ENCODE measurements around the gene BOLA1. TPM values are rescaled to one million over a fixed set of nuclear protein-coding genes. Genes with fewer than 3 reads are reported as not detected.
"Not testable (repeated sequence)": the region's sequence is repeated elsewhere in the genome, so short reads cannot be mapped to it uniquely, and the experiment has no call there.

The BOLA1 gene
- total and polyA plus RNA-seq, 2 of the 13 experiments (the other 11 are each of a cell fraction or from before 2014, with no cell fraction given): 3.2 to 4.2 TPM

- TF ChIP-seq ZNF737 (CRISPR knock-in tag; IDR thresholded peaks at IDR 0.05; ENCODE audit: borderline replicate concordance) (no peak), KLF16 (CRISPR knock-in tag; IDR thresholded peaks at IDR 0.05) (0 out of 4 replicates have a peak, but pooled peaks of 1 of the 2 experiments have one; percentile 64), PHF21A (CRISPR knock-in tag; IDR thresholded peaks at IDR 0.05) (no peak; the same call in 1 of the 2 replicates), HNRNPH1 (optimal IDR thresholded peaks at IDR 0.05; ENCODE audit: low read depth, low read length) (no peak), ZNF292 (CRISPR knock-in tag; IDR thresholded peaks at IDR 0.05; ENCODE audit: borderline replicate concordance, low read depth) (no peak)
These were observed 13.8 kb upstream of the BOLA1 start (continued) for GRCh38 chr1:149885339-149886120.

DNA sequence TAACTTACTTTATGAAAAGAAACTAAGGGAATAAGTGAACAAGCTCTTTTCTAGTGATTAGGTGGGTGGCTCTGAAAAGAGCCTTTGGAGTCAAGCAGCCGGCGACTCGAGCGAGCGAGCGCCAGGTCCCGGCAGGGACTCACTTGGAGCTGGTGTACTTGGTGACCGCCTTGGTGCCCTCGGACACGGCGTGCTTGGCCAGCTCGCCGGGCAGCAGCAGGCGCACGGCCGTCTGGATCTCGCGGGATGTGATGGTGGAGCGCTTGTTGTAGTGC lies 13.3 kb upstream of the BOLA1 start:
- H3K79me2 ChIP-seq (ENCODE audit: insufficient read depth, low read length); DNase-seq (ENCODE audit: low spot score); H3K27me3 ChIP-seq (ENCODE audit: control insufficient read depth in 1 of 2, insufficient read depth in 2 of 2, low read length in 2 of 2); CTCF ChIA-PET (ENCODE audit: low intra/inter-chr PET ratio, low total read pairs); H4K20me1 ChIP-seq (ENCODE audit: insufficient read depth, low read length); in situ Hi-C loops (cut with HindIII; ENCODE audit: extremely low pct_ligation_motif_present, low pct_unique_long_range_greater_than_20kb); FAIRE-seq; H3K36me3 ChIP-seq (replicated peaks in 1 of 2; ENCODE audit: control insufficient read depth in 1 of 2, insufficient read depth in 2 of 2, low read length in 2 of 2); H2AFZ ChIP-seq (ENCODE audit: low read length); intact Hi-C loops (cut with micrococcal nuclease; ENCODE audit: unreplicated experiment); H3K9me3 ChIP-seq (ENCODE audit: low read length): not testable (repeated sequence)
- Histone ChIP-seq H3K4me2 (ENCODE audit: low read depth, low read length) (peak overlapping the region; percentile 98), H3K4me3 (replicated peaks in 1 of 3; ENCODE audit: insufficient read depth in 1 of 3, low read depth in 2 of 3, low read length in 3 of 3) (peak overlapping the region; percentile 64 to 76 (median 67)), H3K9ac (ENCODE audit: insufficient read depth, low read depth, low read length) (peak overlapping the region; percentile 87), H3K4me1 (ENCODE audit: insufficient read depth, low read length) (peaks cover 44% of the 10 kb centered on the region), H3K27ac (ENCODE audit: extremely low read length, insufficient read depth, low read length) (peak overlapping the region; percentile 95)
- BruUV-seq (replicated peaks): TSS peak; percentile 86
- ATAC-seq: peak; percentile 22
- 0% methylated on average over 9 of the region's 19 CpGs for WGBS (ENCODE audit: low lambda C conversion rate)
- POLR2A ChIA-PET: interaction anchor here (1.0 to 5.4 kb wide), 13 partner anchors 8 to 301 kb away, joined by 3 to 74 read pairs (median 15); partner anchors contain the start of genes BOLA1, MTMR11, OTUD7B and PLEKHO1
- TF ChIP-seq, protein P1, sequence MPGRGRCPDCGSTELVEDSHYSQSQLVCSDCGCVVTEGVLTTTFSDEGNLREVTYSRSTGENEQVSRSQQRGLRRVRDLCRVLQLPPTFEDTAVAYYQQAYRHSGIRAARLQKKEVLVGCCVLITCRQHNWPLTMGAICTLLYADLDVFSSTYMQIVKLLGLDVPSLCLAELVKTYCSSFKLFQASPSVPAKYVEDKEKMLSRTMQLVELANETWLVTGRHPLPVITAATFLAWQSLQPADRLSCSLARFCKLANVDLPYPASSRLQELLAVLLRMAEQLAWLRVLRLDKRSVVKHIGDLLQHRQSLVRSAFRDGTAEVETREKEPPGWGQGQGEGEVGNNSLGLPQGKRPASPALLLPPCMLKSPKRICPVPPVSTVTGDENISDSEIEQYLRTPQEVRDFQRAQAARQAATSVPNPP (CRISPR knock-in tag; IDR thresholded peaks at IDR 0.05): 0 out of 2 replicates have a peak, but pooled peaks have one; percentile 40
- TF ChIP-seq ZNF703 (CRISPR knock-in tag; IDR thresholded peaks at IDR 0.05; ENCODE audit: borderline replicate concordance) (peak; percentile 48; the same call in 1 of the 2 replicates), SRSF4 (IDR thresholded peaks at IDR 0.05; ENCODE audit: low read depth, low read length, poor library complexity, severe bottlenecking) (peak; percentile 16), POLR2AphosphoS5 (IDR thresholded peaks at IDR 0.05; ENCODE audit: low read depth, low read length) (peak; percentile 69), ZNF646 (CRISPR knock-in tag; IDR thresholded peaks at IDR 0.05) (0 out of 2 replicates have a peak, but pooled peaks have one; percentile 28)
- TF ChIP-seq, protein P2, sequence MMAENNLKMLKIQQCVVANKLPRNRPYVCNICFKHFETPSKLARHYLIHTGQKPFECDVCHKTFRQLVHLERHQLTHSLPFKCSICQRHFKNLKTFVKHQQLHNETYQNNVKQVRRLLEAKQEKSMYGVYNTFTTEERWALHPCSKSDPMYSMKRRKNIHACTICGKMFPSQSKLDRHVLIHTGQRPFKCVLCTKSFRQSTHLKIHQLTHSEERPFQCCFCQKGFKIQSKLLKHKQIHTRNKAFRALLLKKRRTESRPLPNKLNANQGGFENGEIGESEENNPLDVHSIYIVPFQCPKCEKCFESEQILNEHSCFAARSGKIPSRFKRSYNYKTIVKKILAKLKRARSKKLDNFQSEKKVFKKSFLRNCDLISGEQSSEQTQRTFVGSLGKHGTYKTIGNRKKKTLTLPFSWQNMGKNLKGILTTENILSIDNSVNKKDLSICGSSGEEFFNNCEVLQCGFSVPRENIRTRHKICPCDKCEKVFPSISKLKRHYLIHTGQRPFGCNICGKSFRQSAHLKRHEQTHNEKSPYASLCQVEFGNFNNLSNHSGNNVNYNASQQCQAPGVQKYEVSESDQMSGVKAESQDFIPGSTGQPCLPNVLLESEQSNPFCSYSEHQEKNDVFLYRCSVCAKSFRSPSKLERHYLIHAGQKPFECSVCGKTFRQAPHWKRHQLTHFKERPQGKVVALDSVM (CRISPR knock-in tag; IDR thresholded peaks at IDR 0.05): 0 out of 2 replicates have a peak, but pooled peaks have one; percentile 8

Measured in HepG2 (cell line).